ENCODE measurements around the gene POU6F2. TPM values are rescaled to one million over a fixed set of nuclear protein-coding genes. Genes with fewer than 3 reads are reported as not detected.
"Not testable (repeated sequence)": the region's sequence is repeated elsewhere in the genome, so short reads cannot be mapped to it uniquely, and the experiment has no call there.

Gene POU6F2
- total and polyA plus RNA-seq, 2 donors: 0.05 to 0.07 TPM

- H3K27ac ChIP-seq (ENCODE audit: low read depth in 1 of 2, low read length in 1 of 2): no peak overlapping the region
- H3K9me3 ChIP-seq (ENCODE audit: control insufficient read depth in 2 of 2, insufficient read depth in 1 of 2, low read length in 1 of 2): no peaks in the 10 kb centered on the region
- H3K4me1 ChIP-seq (ENCODE audit: control insufficient read depth in 2 of 2, insufficient read depth in 2 of 2, low read length in 2 of 2): no peaks in the 10 kb centered on the region
- DNase-seq (ENCODE audit: low read depth in 6 of 9, low spot score in 9 of 9): no peak
- 96% methylated on average over 3 of the region's 3 CpGs for WGBS
- H3K4me3 ChIP-seq (ENCODE audit: low read length in 2 of 2): no peak overlapping the region
- H3K27me3 ChIP-seq (ENCODE audit: control insufficient read depth in 2 of 2, insufficient read depth in 1 of 2, low read length in 1 of 2): no peaks in the 10 kb centered on the region
- no peaks in the 10 kb centered on the region for H3K36me3 ChIP-seq (ENCODE audit: control insufficient read depth in 2 of 2, insufficient read depth in 2 of 2, low read length in 1 of 2)
Observed at GRCh38 chr7:38940774-38941173, 36.9 kb upstream of the POU6F2 start.

- Histone ChIP-seq H3K4me3 (ENCODE audit: low read length in 2 of 2) (no peak overlapping the region), H3K9me3 (ENCODE audit: control insufficient read depth in 2 of 2, insufficient read depth in 1 of 2, low read length in 1 of 2) (no peaks in the 10 kb centered on the region), H3K27me3 (ENCODE audit: control insufficient read depth in 2 of 2, insufficient read depth in 1 of 2, low read length in 1 of 2) (no peaks in the 10 kb centered on the region), H3K4me1 (ENCODE audit: control insufficient read depth in 2 of 2, insufficient read depth in 2 of 2, low read length in 2 of 2) (no peaks in the 10 kb centered on the region), H3K36me3 (ENCODE audit: control insufficient read depth in 2 of 2, insufficient read depth in 2 of 2, low read length in 1 of 2) (no peaks in the 10 kb centered on the region), H3K27ac (ENCODE audit: low read depth in 1 of 2, low read length in 1 of 2) (no peak overlapping the region)
- 94% methylated on average over 4 of the region's 4 CpGs for WGBS
- DNase-seq (ENCODE audit: low read depth in 6 of 9, low spot score in 9 of 9): no peak
Observed at GRCh38 chr7:38942431-38943051, 35.2 kb upstream of the POU6F2 start.

- not testable (repeated sequence) for H3K36me3 ChIP-seq (ENCODE audit: control insufficient read depth in 2 of 2, insufficient read depth in 2 of 2, low read length in 1 of 2); H3K27me3 ChIP-seq (ENCODE audit: control insufficient read depth in 2 of 2, insufficient read depth in 1 of 2, low read length in 1 of 2); H3K27ac ChIP-seq (ENCODE audit: low read depth in 1 of 2, low read length in 1 of 2); H3K9me3 ChIP-seq (ENCODE audit: control insufficient read depth in 2 of 2, insufficient read depth in 1 of 2, low read length in 1 of 2); H3K4me3 ChIP-seq (ENCODE audit: low read length in 2 of 2); DNase-seq (ENCODE audit: low read depth in 6 of 9, low spot score in 9 of 9); H3K4me1 ChIP-seq (ENCODE audit: control insufficient read depth in 2 of 2, insufficient read depth in 2 of 2, low read length in 2 of 2)
- WGBS: 95% methylated on average over 4 of the region's 4 CpGs
Observed at GRCh38 chr7:38947541-38947940, 30.2 kb upstream of the POU6F2 start.

- Histone ChIP-seq H3K27ac (ENCODE audit: low read depth in 1 of 2, low read length in 1 of 2) (no peak overlapping the region), H3K9me3 (ENCODE audit: control insufficient read depth in 2 of 2, insufficient read depth in 1 of 2, low read length in 1 of 2) (no peaks in the 10 kb centered on the region), H3K4me3 (ENCODE audit: low read length in 2 of 2) (no peak overlapping the region), H3K36me3 (ENCODE audit: control insufficient read depth in 2 of 2, insufficient read depth in 2 of 2, low read length in 1 of 2) (no peaks in the 10 kb centered on the region), H3K27me3 (ENCODE audit: control insufficient read depth in 2 of 2, insufficient read depth in 1 of 2, low read length in 1 of 2) (no peaks in the 10 kb centered on the region), H3K4me1 (ENCODE audit: control insufficient read depth in 2 of 2, insufficient read depth in 2 of 2, low read length in 2 of 2) (no peaks in the 10 kb centered on the region)
- WGBS: 96% methylated on average over 1 of the region's 1 CpG
- DNase-seq (ENCODE audit: low read depth in 6 of 9, low spot score in 9 of 9): no peak
Observed at GRCh38 chr7:38950309-38950708, 27.4 kb upstream of the POU6F2 start.

- Histone ChIP-seq H3K27me3 (ENCODE audit: control insufficient read depth in 2 of 2, insufficient read depth in 1 of 2, low read length in 1 of 2) (no peaks in the 10 kb centered on the region), H3K36me3 (ENCODE audit: control insufficient read depth in 2 of 2, insufficient read depth in 2 of 2, low read length in 1 of 2) (no peaks in the 10 kb centered on the region), H3K9me3 (ENCODE audit: control insufficient read depth in 2 of 2, insufficient read depth in 1 of 2, low read length in 1 of 2) (no peaks in the 10 kb centered on the region), H3K4me3 (ENCODE audit: low read length in 2 of 2) (no peak overlapping the region), H3K4me1 (ENCODE audit: control insufficient read depth in 2 of 2, insufficient read depth in 2 of 2, low read length in 2 of 2) (no peaks in the 10 kb centered on the region), H3K27ac (ENCODE audit: low read depth in 1 of 2, low read length in 1 of 2) (no peak overlapping the region)
- 95% methylated on average over 6 of the region's 6 CpGs for WGBS
- no peak for DNase-seq (ENCODE audit: low read depth in 6 of 9, low spot score in 9 of 9)
Observed at GRCh38 chr7:38951213-38951612, 26.5 kb upstream of the POU6F2 start.

GRCh38 chr7:38953227-38953626, 24.5 kb upstream of the POU6F2 start:
- Histone ChIP-seq H3K4me1 (ENCODE audit: control insufficient read depth in 2 of 2, insufficient read depth in 2 of 2, low read length in 2 of 2) (no peaks in the 10 kb centered on the region), H3K27me3 (ENCODE audit: control insufficient read depth in 2 of 2, insufficient read depth in 1 of 2, low read length in 1 of 2) (no peaks in the 10 kb centered on the region), H3K9me3 (ENCODE audit: control insufficient read depth in 2 of 2, insufficient read depth in 1 of 2, low read length in 1 of 2) (no peaks in the 10 kb centered on the region), H3K36me3 (ENCODE audit: control insufficient read depth in 2 of 2, insufficient read depth in 2 of 2, low read length in 1 of 2) (no peaks in the 10 kb centered on the region), H3K4me3 (ENCODE audit: low read length in 2 of 2) (no peak overlapping the region), H3K27ac (ENCODE audit: low read depth in 1 of 2, low read length in 1 of 2) (no peak overlapping the region)
- no peak for DNase-seq (ENCODE audit: low read depth in 6 of 9, low spot score in 9 of 9)
- WGBS: 100% methylated on average over 1 of the region's 1 CpG

GRCh38 chr7:38953971-38954370, 23.7 kb upstream of the POU6F2 start:
- Histone ChIP-seq H3K4me3 (ENCODE audit: low read length in 2 of 2) (no peak overlapping the region), H3K9me3 (ENCODE audit: control insufficient read depth in 2 of 2, insufficient read depth in 1 of 2, low read length in 1 of 2) (no peaks in the 10 kb centered on the region), H3K36me3 (ENCODE audit: control insufficient read depth in 2 of 2, insufficient read depth in 2 of 2, low read length in 1 of 2) (no peaks in the 10 kb centered on the region), H3K4me1 (ENCODE audit: control insufficient read depth in 2 of 2, insufficient read depth in 2 of 2, low read length in 2 of 2) (no peaks in the 10 kb centered on the region), H3K27me3 (ENCODE audit: control insufficient read depth in 2 of 2, insufficient read depth in 1 of 2, low read length in 1 of 2) (no peaks in the 10 kb centered on the region), H3K27ac (ENCODE audit: low read depth in 1 of 2, low read length in 1 of 2) (no peak overlapping the region)
- WGBS: 96% methylated on average over 4 of the region's 4 CpGs
- no peak for DNase-seq (ENCODE audit: low read depth in 6 of 9, low spot score in 9 of 9)

- no peak overlapping the region for H3K27ac ChIP-seq (ENCODE audit: low read depth in 1 of 2, low read length in 1 of 2)
Observed at GRCh38 chr7:38955892-38956291, 21.8 kb upstream of the POU6F2 start.

GRCh38 chr7:38962028-38962427, 15.7 kb upstream of the POU6F2 start:
- H3K27ac ChIP-seq (ENCODE audit: low read depth in 1 of 2, low read length in 1 of 2): no peak overlapping the region
- H3K4me1 ChIP-seq (ENCODE audit: control insufficient read depth in 2 of 2, insufficient read depth in 2 of 2, low read length in 2 of 2): no peaks in the 10 kb centered on the region
- no peaks in the 10 kb centered on the region for H3K27me3 ChIP-seq (ENCODE audit: control insufficient read depth in 2 of 2, insufficient read depth in 1 of 2, low read length in 1 of 2)
- H3K36me3 ChIP-seq (ENCODE audit: control insufficient read depth in 2 of 2, insufficient read depth in 2 of 2, low read length in 1 of 2): no peaks in the 10 kb centered on the region
- no peak overlapping the region for H3K4me3 ChIP-seq (ENCODE audit: low read length in 2 of 2)
- H3K9me3 ChIP-seq (ENCODE audit: control insufficient read depth in 2 of 2, insufficient read depth in 1 of 2, low read length in 1 of 2): no peaks in the 10 kb centered on the region
- no peak for DNase-seq (ENCODE audit: low read depth in 6 of 9, low spot score in 9 of 9)
- 98% methylated on average over 1 of the region's 1 CpG for WGBS

More at GRCh38 chr7:38955892-38956291, 21.8 kb upstream of the POU6F2 start:
- Histone ChIP-seq H3K4me3 (ENCODE audit: low read length in 2 of 2) (no peak overlapping the region), H3K4me1 (ENCODE audit: control insufficient read depth in 2 of 2, insufficient read depth in 2 of 2, low read length in 2 of 2) (no peaks in the 10 kb centered on the region), H3K27me3 (ENCODE audit: control insufficient read depth in 2 of 2, insufficient read depth in 1 of 2, low read length in 1 of 2) (no peaks in the 10 kb centered on the region), H3K36me3 (ENCODE audit: control insufficient read depth in 2 of 2, insufficient read depth in 2 of 2, low read length in 1 of 2) (no peaks in the 10 kb centered on the region), H3K9me3 (ENCODE audit: control insufficient read depth in 2 of 2, insufficient read depth in 1 of 2, low read length in 1 of 2) (no peaks in the 10 kb centered on the region)
- no peak for DNase-seq (ENCODE audit: low read depth in 6 of 9, low spot score in 9 of 9)
- WGBS: 98% methylated on average over 5 of the region's 5 CpGs

GRCh38 chr7:38964921-38965320, 12.8 kb upstream of the POU6F2 start:
- no peak overlapping the region for H3K27ac ChIP-seq (ENCODE audit: low read depth in 1 of 2, low read length in 1 of 2)
- no peak for DNase-seq (ENCODE audit: low read depth in 6 of 9, low spot score in 9 of 9)
- H3K4me3 ChIP-seq (ENCODE audit: low read length in 2 of 2): no peak overlapping the region
- no peaks in the 10 kb centered on the region for H3K4me1 ChIP-seq (ENCODE audit: control insufficient read depth in 2 of 2, insufficient read depth in 2 of 2, low read length in 2 of 2)
- 98% methylated on average over 1 of the region's 1 CpG for WGBS
- no peaks in the 10 kb centered on the region for H3K9me3 ChIP-seq (ENCODE audit: control insufficient read depth in 2 of 2, insufficient read depth in 1 of 2, low read length in 1 of 2)
- no peaks in the 10 kb centered on the region for H3K36me3 ChIP-seq (ENCODE audit: control insufficient read depth in 2 of 2, insufficient read depth in 2 of 2, low read length in 1 of 2)
- no peaks in the 10 kb centered on the region for H3K27me3 ChIP-seq (ENCODE audit: control insufficient read depth in 2 of 2, insufficient read depth in 1 of 2, low read length in 1 of 2)
